Ammon's horn (tissue), 1 donor: ENCODE results near the gene DDX39A.
"Not testable (repeated sequence)": the region's sequence is repeated elsewhere in the genome, so short reads cannot be mapped to it uniquely, and the experiment has no call there.

Experiments used
- DNase-seq: peaks from one replicate; pipeline ENCODE4 v3.0.0-alpha.2; 2016; ENCODE audit warnings: low spot score

The DDX39A gene

DNA sequence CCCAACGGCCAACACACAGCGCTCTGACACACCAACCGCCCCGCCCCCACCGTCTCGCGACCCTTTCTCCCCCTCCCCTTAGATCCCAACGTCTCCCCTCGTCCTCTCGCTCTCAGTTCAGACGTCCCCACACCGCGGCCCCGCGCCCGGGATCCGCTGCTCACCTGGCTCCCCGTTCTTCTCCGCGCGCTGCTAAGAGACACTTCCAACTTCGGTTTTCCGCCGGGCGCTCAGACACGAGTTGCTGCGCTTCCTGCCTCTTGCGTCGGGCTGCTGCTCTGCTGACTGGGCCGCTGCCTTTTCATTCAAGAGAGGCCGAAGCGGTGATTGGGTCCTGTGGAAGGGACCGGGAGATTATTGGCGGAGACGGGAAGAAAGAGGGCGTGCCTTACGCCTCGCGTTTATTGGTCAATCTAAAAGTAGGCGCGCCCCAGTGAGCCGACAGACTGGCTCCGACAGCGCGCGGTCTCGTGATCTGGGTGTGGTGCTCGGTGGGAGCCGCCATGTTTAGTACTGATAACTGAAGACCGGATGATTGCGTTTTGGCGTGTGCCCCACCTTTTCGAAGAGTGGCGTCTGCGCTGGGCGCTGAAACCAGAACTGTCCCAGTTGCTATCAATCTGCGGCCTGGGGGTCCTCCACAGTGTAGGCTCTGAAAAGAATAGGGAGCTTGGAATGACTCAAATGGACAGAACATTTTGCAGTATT, at the start of gene DDX39A:
TSS of gene DDX39A (minus strand) at position 236 of the 708 bp plus-strand sequence. CDS start 6,121 bp downstream, outside the sequence.
- DNase-seq: peak; percentile 99

DNA sequence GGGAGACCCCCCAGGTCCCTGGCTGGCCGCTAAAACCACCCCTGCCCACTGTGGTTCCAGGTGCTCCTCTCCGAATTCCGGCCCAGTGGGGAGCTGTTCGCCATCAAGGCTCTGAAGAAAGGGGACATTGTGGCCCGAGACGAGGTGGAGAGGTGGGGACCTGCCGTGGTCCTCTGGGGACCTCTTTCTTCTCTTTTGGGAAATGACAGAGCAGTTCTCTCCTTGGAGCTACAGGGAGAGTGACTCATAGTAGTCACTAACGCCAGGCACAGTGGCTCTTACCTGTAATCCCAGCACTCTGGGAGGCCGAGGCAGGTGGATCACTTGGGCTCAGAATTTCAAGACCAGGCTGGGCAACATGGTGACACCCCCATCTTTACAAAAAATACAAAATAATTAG, 48.7 kb upstream of the DDX39A start:
- no peak for DNase-seq

DNA sequence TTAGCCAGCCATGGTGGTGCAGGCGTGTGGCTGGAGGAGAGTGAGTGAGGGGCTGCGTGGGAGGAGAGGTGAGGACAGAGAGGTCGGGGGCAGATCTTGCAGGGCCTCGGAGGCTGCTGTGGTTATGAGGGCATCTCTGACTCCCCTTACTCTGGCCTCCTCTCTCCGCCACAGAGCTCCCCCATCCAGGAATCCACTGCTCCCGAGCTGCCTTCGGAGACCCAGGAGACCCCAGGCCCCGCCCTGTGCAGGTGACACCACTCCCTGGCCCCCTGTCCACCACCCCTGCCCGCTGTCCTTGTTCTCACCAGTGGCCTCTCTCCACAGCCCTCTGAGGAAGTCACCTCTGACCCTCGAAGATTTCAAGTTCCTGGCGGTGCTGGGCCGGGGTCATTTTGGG, 48.2 kb upstream of the DDX39A start:
- DNase-seq: no peak

DNA sequence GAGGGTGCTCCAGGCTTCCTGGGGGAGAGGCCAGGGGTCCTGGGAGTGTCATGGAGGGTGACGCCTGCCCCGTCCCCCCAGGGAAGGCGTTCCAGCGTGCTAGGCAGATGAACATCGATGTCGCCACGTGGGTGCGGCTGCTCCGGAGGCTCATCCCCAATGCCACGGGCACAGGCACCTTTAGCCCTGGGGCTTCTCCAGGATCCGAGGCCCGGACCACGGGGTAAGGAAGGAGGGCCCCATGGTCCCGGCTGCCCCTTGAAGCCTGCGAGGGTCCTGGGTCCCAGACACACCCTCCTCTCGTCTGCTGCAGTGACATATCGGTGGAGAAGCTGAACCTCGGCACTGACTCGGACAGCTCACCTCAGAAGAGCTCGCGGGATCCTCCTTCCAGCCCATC, 44.6 kb upstream of the DDX39A start:
- DNase-seq: no peak

DNA sequence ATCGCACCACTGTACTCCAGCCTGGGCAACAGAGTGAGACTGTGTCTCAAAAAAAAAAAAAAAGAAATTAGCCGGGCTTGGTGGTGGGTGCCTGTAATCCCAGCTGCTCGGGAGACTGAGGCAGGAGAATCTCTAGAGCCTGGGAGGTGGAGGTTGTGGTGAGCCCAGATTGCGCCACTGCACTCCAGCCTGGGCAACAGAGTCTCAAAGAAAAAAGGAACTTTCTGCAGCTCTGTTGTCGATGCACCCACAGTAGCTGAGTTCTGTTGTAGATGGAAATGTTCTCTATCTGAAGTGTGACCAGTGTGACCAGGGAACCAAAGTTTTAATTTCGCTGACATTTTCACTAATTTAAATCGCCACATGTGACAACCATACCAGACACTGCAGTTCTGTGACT, 43.3 kb upstream of the DDX39A start:
- not testable (repeated sequence) for DNase-seq

DNA sequence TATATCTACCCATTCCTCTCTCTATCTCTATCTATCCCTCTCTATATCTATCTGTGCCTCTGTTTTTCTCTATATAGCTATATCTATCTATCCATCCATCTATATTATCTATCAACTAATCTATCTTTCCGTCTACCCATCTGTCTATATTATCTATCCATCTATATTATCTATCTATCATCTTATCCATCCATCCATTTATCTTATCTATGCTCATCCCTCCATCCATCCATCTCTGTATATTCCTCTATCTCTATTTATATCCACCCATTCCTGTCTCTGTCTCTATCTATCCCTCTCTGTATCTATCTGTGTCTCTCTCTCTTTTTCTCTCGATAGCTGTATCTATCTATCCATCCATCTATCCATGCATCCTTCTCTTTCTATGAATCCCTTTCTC, 41.8 kb upstream of the DDX39A start:
- DNase-seq: no peak

DNA sequence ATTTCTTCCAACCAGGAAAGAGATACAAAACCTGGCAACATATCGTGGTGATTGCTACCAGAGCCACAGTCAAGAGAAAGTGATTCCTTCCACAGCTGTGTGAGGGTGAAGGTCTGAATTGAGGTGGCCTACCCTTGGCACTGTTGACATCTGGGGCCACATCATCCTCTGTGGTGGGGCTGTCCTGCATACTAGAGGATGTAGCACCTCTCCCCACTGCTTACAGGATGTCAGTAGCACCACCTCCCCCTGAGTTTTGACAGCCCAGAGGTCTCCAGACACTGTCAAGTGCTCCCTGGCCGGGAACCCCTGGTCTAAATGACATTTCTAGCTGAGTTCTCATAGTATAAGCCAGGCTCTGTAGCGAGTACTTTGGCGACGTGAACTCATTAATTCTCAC, 40.6 kb upstream of the DDX39A start:
- no peak for DNase-seq

DNA sequence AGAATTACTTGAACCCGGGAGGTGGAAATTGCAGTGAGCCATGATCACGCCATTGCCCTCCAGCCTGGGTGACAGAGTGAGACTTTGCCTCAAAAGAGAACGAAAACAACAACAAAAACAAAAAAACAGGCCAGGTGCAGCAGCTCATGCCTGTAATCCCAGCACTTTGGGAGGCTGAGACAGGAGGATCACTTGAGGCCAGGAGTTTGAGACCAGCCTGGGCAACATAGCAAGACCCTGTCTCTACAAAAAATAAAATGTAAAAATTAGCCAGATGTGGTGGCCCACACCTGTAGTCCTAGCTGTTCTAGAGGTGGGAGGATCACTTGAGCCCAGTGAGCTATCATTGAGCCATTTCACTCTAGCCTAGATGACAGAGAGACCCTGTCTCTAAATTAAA, 33.2 kb upstream of the DDX39A start:
- DNase-seq: not testable (repeated sequence)

DNA sequence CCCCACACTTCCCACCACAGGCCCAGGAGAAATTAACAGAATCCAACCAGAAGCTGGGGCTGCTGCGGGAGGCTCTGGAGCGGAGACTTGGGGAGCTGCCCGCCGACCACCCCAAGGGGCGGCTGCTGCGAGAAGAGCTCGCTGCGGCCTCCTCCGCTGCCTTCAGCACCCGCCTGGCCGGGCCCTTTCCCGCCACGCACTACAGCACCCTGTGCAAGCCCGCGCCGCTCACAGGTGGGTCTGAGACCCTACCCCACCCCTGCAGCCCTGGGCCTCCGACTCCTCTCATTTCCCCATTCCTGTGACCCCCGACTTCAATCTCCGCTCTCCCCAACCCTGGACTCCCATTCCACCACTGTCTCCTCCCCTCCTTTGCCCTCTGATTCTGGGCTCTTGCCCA, 31.7 kb upstream of the DDX39A start:
- no peak for DNase-seq

DNA sequence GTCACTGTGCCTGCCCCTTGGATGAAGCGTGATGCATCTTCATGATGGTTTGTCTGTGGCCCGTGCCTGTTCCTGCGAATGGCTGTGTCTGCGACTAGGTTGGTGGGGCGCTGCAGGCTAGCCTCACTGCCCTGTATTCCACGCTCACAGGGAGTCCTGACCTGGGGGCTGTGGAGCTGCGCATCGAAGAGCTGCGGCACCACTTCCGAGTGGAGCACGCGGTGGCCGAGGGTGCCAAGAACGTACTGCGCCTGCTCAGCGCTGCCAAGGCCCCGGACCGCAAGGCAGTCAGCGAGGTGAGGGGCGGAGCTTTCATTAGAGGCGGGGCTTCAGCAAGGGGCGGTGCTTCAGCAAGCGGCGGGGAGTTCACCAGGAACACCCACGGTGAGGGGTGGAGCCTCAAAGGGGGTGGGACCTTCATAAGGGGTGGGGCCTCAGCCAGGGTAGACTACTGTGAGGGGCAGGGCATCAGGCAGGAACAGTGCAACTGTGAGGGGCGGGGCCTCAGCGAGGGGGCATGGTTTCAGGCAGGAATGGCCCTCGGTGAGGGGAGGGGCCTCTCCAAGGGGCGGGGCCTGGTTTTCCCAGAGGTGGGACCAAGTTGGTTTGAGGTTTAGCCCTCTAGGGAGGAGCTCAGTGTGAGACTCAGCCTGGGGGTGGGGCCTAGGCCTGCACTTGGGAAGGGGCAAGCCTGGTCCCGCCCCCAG, 31.2 kb upstream of the DDX39A start:
- no peak for DNase-seq

DNA sequence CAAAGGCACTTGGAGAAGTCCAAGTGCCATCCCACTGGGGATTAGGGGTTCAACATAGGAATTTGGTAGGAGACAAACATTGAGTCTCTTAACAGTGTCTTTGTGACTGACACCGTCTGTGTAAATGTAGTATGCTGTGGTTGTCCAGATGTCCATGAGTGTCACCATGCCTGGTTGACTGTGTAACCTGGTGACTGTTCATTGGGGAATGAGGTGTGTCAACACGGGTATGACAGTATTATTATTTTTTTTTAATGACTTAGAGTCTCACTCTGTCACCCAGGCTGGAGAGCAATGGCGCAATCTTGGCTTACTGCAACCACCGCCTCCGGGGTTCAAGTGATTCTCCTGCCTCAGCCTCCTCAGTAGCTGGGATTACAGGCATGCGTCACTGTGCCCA, 30.2 kb upstream of the DDX39A start:
- no peak for DNase-seq

DNA sequence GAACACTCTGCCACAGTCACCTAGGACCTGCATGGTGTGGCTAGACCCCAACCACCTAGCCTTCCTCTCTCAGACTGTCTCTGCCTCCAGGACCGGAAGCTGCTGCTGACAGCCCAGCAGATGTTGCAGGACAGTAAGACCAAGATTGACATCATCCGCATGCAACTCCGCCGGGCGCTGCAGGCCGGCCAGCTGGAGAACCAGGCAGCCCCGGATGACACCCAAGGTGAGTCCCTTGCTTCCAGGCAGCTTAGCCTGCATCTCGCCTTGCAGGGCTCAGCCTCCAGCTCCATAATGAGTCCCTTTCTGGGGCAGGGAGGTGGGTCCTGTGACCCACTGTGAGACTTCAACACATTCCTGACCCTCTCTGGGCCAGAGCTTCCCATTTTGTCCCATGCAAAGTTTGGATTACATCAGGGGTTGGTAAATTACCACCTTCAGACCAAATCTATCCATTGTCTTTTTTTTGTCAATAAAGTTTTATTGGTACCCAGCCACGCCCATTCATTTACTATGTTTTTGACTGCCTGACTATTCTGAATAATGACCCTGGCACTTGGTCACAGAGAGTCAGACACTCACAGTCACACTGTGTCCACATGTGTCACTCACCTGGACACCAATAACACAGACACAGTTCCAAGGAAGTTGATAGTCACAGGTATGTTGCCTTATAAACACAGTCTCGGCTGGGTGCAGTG, 27.3 kb upstream of the DDX39A start:
- no peak for DNase-seq

DNA sequence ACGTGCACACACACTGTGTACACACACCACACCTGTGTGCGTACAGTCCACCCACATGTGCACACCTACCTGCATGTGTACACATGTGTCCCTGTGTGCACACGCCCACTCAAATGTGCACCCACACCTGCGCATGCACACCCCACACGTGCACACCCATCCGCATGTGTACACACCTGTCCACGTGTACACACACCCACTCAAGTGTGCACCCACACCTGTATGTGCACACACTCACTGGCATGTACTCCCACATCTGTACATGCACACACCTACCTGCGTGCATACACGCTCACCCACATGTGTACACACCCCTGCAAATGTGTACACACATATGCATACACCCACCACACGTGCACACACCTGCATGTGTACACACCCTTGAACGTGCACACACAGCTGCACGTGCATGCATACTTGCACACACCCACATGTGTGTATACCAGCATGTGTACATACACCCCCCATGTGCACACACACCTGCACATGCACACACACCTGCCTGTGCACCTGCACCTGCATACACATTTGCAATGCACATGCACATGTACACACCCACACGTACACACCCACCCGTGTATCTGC, 24.6 kb upstream of the DDX39A start:
- no peak for DNase-seq

DNA sequence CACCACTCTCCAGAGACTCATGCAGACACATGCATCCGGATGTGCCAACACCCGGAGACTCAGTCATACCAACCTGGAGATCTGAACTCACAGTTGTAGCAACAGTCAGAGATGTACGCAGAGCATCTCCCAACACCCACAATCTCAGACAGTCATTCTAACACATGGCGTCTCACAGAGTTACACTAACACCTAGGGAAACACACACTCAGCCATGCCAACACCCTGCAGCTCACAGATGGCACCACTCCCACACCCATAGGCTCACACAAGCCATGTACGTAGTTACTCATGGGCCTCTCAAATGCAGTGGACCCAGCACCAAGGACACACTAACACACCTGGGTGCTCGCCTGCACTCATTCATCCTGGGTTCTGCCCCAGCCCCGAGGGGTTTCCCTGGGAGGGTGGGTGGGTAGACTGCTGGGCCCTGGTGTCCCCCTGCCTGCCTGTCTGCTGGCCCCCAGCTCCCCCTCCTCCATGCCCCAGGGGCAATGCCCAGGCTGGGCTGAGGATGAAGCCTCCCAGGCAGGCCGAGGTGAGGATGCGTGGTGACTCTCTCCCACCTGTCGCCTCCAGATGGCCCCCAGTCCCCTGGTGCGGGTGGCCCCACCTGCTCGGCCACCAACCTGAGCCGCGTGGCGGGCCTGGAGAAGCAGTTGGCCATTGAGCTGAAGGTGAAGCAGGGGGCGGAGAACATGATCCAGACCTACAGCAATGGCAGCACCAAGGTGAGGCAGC, 23.9 kb upstream of the DDX39A start:
- DNase-seq: peak; percentile 74

DNA sequence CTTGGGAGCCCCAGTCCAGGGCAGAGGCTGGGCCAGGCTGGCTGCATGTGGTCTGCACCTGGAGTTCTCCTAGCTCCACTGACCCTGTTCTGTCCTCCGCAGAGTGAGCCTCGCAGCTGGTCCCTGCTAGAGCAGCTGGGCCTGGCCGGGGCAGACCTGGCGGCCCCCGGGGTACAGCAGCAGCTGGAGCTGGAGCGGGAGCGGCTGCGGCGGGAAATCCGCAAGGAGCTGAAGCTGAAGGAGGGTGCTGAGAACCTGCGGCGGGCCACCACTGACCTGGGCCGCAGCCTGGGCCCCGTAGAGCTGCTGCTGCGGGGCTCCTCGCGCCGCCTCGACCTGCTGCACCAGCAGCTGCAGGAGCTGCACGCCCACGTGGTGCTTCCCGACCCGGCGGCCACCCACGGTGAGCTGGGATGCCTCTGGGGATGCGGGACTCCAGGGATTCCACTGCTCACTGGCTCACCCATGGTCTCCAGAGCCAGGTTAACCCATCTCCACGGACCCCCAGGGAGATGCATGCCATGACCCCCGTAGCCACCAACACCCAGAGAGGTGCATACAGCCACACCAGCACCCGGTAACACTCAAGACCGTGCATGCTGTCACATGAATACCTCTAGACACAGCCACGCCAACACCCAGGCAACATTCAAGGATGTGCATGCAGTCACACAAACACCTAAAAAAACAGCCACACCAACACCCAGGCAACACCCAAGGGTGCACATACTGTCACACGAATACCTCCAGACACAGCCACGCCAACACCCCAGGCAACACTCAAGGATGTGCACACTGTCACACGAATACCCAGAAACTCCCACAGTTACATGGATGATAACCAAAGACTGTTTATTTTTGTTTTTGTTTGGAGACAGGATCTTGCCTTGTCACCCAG, 22.1 kb upstream of the DDX39A start:
- DNase-seq: no peak

DNA sequence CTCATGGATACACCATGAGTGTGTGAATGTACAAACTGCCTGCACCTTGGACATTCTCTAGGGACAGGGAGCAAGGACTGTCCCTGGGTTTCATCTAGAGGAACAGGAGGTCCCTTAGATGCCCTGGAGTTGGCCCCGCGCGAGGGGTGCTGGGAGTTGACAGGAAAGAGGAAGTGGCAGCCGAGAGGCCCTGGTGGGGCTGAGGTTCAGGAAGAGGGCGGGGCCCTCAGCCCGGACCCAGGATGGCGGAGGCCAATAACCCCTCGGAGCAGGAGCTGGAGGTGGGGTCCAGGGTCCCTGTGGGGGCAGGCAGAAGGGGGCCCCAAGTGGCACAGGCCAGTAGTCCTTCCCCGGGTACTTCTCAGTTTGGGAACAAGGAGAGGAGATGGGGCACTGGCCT, 20.9 kb upstream of the DDX39A start:
- peak; percentile 61 for DNase-seq

DNA sequence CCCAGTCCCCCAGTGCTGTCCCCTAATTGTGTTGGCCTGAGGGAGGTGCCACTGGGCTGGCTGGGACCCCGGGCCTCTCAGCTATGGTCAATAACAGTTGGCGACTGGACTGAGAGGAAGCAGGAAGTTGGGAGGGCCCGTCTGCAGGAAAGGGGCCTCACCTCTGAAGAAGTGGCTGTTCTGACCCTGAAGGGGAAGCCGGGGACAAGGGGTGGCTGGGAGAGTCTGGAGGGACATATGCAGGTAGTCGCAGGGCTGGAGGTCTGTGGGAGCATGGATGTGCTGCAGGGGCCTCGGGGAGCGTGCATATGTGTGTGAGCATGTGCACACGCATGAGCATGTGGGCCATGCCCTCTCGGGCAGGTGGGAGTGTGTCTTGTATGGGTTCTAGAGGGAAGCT, 19.9 kb upstream of the DDX39A start:
- DNase-seq: no peak

DNA sequence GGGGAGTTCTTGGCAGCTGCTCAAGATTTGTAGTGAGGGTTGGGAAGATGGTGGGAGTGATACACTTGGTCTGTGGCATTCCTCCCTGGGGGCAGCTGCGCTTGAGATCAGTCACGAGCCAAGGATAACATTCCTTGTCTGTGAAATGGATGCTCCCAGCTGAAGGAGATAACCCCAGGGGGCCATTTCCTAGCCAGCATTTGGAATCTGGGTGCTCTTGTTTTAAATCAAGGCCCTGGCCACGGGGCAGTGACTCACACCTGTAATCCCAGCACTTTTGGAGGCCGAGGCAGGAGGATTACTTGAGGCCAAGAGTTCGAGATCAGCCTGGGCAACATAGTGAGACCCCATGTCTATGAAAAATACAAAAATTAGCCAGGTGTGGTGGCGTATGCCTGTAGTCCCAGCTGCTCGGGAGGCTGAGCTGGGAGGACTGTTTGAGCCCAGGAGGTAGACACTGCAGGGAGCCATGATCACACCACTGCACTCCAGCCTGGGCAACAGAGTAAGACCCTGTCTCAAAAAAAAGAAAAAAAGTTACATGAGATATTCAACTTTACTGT, 18.5 kb upstream of the DDX39A start:
- no peak for DNase-seq

DNA sequence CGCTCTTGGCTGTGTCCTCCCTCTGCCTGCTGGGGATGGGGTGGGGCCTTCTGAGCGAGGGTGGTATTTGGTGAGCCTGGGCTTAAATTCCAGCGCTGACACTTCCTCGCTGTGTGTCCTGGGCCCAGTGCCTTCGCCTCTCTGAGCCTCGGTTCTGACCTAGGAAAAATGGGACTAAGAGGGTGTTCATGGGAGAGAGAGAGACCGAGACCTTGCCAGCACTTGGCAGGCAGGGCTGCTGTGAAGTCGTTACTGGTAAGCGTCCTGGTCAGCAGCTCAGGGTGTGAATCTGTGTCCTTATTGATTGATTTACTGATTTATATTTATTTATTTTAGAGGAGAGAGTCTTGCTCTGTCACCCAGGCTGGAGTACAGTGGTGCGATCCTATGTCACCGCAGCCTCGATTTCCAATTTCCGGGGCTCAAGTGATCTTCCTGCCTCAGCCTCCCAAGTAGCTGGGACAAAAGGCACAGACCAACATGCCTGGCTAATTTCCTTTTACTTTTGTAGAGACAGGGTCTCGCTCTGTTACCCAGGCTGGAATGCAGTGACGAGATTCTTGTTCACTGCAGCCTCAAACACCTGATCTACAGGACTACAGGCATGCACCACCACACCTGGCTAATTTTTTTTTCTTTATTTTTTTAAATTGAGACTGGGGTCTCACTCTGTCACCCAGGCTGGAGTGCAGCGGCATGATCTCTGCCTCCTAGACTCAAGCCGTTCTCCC, 16.3 kb upstream of the DDX39A start:
- no peak for DNase-seq
